Esophagus squamous epithelium (tissue), 4 donors: ENCODE results near the gene PRUNE2.

Experiments used
- POLR2A ChIP-seq, 4 donors: fragments of 450-650 bp; IDR thresholded peaks; one replicate each; pipeline ENCODE4 v1.6.1; 2017; ENCODE audit warnings: antibody characterized with exemption in 4 of 4, mild to moderate bottlenecking in 4 of 4, moderate library complexity in 3 of 4
- TF ChIP-seq, protein P1 (sequence below), 6 experiments: fragments of 450-650 bp in 4 of 6; fragments of 200-600 bp in 2 of 6; sonication (generic) in 2 of 6; IDR thresholded peaks; one replicate each; pipeline ENCODE4 v1.5.1; 2016 to 2019; ENCODE audit warnings: antibody characterized with exemption in 6 of 6, mild to moderate bottlenecking in 4 of 6, moderate library complexity in 4 of 6

DNA sequence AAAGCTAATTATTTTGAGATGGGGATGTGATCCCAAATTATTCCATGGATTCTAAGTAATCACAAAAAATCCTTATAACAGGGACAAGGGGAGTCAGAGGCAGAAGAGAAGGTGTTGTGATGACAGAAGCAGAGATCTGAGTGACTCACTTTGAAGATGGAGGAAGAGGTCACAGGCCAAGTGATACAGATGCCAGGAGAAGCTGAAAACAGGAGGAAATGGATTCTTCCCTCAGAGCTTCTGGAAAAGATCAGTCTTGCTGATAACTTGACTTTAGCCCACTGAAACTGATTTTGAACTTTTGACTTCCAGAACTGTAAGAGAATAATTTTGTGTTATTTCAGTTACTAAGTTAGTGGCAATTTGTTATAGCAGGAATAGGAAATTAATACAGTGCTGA lies 341.6 kb downstream of the PRUNE2 start:
- TF ChIP-seq, protein P1, sequence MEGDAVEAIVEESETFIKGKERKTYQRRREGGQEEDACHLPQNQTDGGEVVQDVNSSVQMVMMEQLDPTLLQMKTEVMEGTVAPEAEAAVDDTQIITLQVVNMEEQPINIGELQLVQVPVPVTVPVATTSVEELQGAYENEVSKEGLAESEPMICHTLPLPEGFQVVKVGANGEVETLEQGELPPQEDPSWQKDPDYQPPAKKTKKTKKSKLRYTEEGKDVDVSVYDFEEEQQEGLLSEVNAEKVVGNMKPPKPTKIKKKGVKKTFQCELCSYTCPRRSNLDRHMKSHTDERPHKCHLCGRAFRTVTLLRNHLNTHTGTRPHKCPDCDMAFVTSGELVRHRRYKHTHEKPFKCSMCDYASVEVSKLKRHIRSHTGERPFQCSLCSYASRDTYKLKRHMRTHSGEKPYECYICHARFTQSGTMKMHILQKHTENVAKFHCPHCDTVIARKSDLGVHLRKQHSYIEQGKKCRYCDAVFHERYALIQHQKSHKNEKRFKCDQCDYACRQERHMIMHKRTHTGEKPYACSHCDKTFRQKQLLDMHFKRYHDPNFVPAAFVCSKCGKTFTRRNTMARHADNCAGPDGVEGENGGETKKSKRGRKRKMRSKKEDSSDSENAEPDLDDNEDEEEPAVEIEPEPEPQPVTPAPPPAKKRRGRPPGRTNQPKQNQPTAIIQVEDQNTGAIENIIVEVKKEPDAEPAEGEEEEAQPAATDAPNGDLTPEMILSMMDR (IDR thresholded peaks at IDR 0.05) = no peak
- no peak for TF ChIP-seq POLR2A (IDR thresholded peaks at IDR 0.05)
